GM12874 (cell line): ENCODE data around the gene KLF2.

Experiments used
- CTCF ChIP-seq: IDR thresholded peaks from 2 replicates; pipeline ENCODE4 v1.5.1; 2011; ENCODE audit warnings: low read depth, mild to moderate bottlenecking, control low read depth, low read length, moderate library complexity; ENCODE audit not compliant: insufficient read depth

KLF2 gene

GRCh38 chr19:16342002-16342715 lies 17.5 kb downstream of the KLF2 start:
- no peak for TF ChIP-seq CTCF

GRCh38 chr19:16343156-16343555 lies 18.5 kb downstream of the KLF2 start:
- TF ChIP-seq CTCF, result no peak

- TF ChIP-seq CTCF, result no peak
Observed at GRCh38 chr19:16345457-16345856, 20.8 kb downstream of the KLF2 start.

GRCh38 chr19:16347706-16348105 lies 23.1 kb downstream of the KLF2 start:
- no peak for TF ChIP-seq CTCF

- TF ChIP-seq CTCF, result no peak
Observed at GRCh38 chr19:16349551-16350152, 25.0 kb downstream of the KLF2 start.

- TF ChIP-seq CTCF, result no peak
Observed at GRCh38 chr19:16351133-16351809, 26.6 kb downstream of the KLF2 start.

- TF ChIP-seq CTCF, result no peak
Observed at GRCh38 chr19:16355293-16356043, 30.8 kb downstream of the KLF2 start.
